Measurements from ENCODE around the gene ARHGAP40.

ARHGAP40 gene

GRCh38 chr20:38620441-38620840 is 18.8 kb downstream of the ARHGAP40 start:
- DNase-seq: no peak

GRCh38 chr20:38623061-38623460 is 21.5 kb downstream of the ARHGAP40 start:
- DNase-seq: no peak

- DNase-seq: no peak
Measured at GRCh38 chr20:38624084-38624483, 22.5 kb downstream of the ARHGAP40 start.

- DNase-seq: no peak
Measured at GRCh38 chr20:38625896-38626295, 24.3 kb downstream of the ARHGAP40 start.

GRCh38 chr20:38626921-38627659 is 25.5 kb downstream of the ARHGAP40 start:
- DNase-seq: no peak

- DNase-seq: no peak
Measured at GRCh38 chr20:38628580-38629470, 27.2 kb downstream of the ARHGAP40 start.

GRCh38 chr20:38629979-38630378 is 28.4 kb downstream of the ARHGAP40 start:
- DNase-seq: no peak

- no peak for DNase-seq
Measured at GRCh38 chr20:38630727-38631126, 29.1 kb downstream of the ARHGAP40 start.

- DNase-seq: no peak
Measured at GRCh38 chr20:38631155-38632022, 29.8 kb downstream of the ARHGAP40 start.

GRCh38 chr20:38633577-38634093 is 32.0 kb downstream of the ARHGAP40 start:
- DNase-seq: peak; percentile 74 to 77

GRCh38 chr20:38635721-38636288 is 34.2 kb downstream of the ARHGAP40 start:
- no peak for DNase-seq

GRCh38 chr20:38640521-38640920 is 38.9 kb downstream of the ARHGAP40 start:
- no peak for DNase-seq

GRCh38 chr20:38642498-38642897 is 40.9 kb downstream of the ARHGAP40 start:
- no peak for DNase-seq

GRCh38 chr20:38644588-38645260 is 43.1 kb downstream of the ARHGAP40 start:
- DNase-seq: no peak

- DNase-seq: no peak
Measured at GRCh38 chr20:38645351-38645750, 43.7 kb downstream of the ARHGAP40 start.

GRCh38 chr20:38645980-38646858 is 44.6 kb downstream of the ARHGAP40 start:
- DNase-seq: peak; percentile 78 to 79

GRCh38 chr20:38649275-38649891 is 47.8 kb downstream of the ARHGAP40 start:
- DNase-seq: peak; percentile 24 to 37

- no peak for DNase-seq
Measured at GRCh38 chr20:38650010-38650409, 48.4 kb downstream of the ARHGAP40 start.

GRCh38 chr20:38651154-38651553 is 49.5 kb downstream of the ARHGAP40 start:
- no peak for DNase-seq

- DNase-seq: no peak
Measured at GRCh38 chr20:38651562-38651961, 50.0 kb downstream of the ARHGAP40 start.

Measured in Kasumi-1 (cell line).